DMS79 treated with DMSO at 0.1 percent for 48 hours (cell line): ENCODE data around the gene SNX18.

Experiments used
- DNase-seq: peaks from one replicate; lab custom pipeline; 2025; lab: John Stamatoyannopoulos, UW

SNX18 gene

GRCh38 chr5:54580997-54581811 is 63.6 kb downstream of the SNX18 start:
- DNase-seq: no peak

GRCh38 chr5:54581831-54582548 is 64.4 kb downstream of the SNX18 start:
- DNase-seq: no peak

DNA sequence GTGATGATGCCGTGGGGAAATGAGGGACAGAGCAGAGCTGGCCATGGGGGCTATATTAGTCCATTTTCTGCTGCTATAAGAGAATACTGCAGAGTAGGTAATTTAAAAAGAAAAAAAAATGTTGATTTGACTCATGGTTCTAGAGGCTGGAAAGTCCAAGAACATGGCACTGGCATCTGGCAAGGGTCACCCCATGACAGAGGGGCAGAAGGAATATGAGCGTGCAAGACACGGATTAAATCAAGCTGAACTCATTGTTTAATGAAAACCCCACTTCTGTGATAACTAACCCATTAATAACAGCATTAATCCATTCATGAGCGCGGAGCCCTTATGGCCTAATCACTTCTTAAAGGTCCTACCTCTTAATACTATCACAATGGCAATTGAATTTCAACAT is 68.8 kb downstream of the SNX18 start:
- no peak for DNase-seq

DNA sequence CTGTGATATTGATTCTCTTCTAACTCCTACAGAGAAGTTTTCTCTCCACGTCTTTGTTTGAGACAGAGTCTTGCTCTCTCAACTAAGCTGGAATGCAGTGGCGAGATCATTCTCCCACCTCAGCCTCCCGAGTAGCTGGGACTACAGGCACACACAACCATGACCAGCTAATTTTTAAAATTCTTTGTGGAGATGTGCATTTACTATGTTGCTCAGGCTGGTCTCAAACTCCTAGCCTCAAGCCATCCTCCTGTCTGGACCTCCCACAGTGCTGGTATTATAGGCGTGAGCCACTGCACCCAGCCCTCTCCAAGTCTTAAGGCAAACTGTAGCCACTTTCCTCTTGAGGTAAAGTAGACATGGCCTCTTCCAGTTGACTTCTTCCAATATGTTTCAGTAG is 72.2 kb downstream of the SNX18 start:
- DNase-seq: no peak

DNA sequence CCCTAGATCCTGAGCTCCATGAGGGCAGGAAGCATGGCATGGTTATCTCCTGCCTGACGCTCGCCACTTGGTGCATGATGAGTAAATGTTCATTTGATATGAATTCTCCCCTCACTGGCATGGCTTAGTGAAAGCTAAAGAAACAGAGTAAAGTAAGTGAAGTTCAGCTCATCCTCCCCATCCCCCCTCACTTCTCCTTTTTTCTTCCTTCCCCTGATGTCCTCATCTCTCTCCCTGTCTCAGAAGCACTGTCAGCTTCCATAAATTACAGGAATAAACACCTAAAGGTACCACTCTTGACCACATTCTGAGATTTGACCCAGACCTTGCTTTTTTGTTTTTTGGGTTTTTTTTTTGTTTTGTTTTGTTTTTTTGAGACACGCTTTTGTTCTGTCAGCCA is 73.3 kb downstream of the SNX18 start:
- DNase-seq: no peak

- no peak for DNase-seq
Observed at GRCh38 chr5:54593779-54594178, 76.2 kb downstream of the SNX18 start.

DNA sequence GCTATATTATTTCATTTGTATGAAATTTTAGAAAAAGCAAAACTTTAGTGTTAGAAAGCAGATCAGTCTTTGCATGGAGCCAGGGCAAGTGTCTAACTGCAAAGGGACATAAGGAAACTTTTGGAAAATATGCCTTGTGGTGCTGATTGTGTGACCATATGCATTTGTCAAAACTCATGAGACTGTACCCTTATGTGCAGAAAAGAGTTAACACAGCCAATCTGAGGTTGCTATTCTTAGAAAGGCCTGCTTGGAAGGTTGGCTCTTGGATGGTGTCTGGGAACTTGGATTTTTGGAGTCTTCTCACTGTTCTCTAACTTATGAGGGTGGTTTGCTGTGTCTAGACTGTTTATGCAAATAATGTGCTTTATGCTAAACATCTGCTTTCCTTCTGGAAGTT is 76.6 kb downstream of the SNX18 start:
- DNase-seq: no peak

DNA sequence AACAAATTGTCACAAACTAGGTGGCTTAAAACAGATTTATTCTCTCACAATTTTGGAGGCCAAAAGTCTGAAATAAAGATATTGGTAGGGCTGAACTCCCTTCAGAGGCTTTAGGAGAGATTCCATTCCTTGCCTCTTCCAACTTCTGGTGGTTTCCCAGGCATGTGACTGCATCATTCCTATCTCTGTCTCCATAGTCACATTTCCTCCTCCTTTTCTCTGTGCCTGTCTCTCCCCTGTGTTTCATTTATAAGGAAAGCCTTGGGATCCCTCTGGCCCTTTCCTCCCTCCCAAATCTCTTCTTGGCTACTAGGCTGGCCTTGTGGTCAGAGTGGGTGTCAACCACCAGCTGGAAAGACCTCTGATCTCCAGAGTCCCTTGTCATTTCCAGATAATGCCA is 78.2 kb downstream of the SNX18 start:
- no peak for DNase-seq
